GM06990 (cell line): Measurements from ENCODE around the gene FOLH1.
A peak's percentile ranks its signal among the peaks of the same experiment; 100 is the strongest.
"Not testable (repeated sequence)": the region's sequence is repeated elsewhere in the genome, so short reads cannot be mapped to it uniquely, and the experiment has no call there.

Experiments used
- DNase-seq: peaks from one replicate; pipeline ENCODE4 v3.0.0-alpha.2; 2011; ENCODE audit not compliant: insufficient read length; ENCODE audit errors: extremely low read depth
- H3K27me3 ChIP-seq: replicated peaks from 2 replicates; pipeline ENCODE4 v1.6.0; 2011; ENCODE audit warnings: low read length; ENCODE audit not compliant: control insufficient read depth, insufficient read depth
- H3K36me3 ChIP-seq: 2 replicates; pipeline ENCODE4 v1.5.1; 2011; ENCODE audit warnings: low read length; ENCODE audit not compliant: control insufficient read depth, insufficient read depth
- H3K4me3 ChIP-seq: replicated peaks from 2 replicates; pipeline ENCODE4 v1.5.1; 2011; ENCODE audit warnings: low read depth, mild to moderate bottlenecking, control low read depth, low read length
- CTCF ChIP-seq: IDR thresholded peaks from 2 replicates; pipeline ENCODE4 v1.5.1; 2011; ENCODE audit warnings: low read length, control low read depth, mild to moderate bottlenecking, inconsistent platforms; ENCODE audit not compliant: insufficient read depth, poor library complexity, severe bottlenecking

FOLH1 gene

GRCh38 chr11:49208006-49208721, at the start of gene FOLH1:
Gene FOLH1 (minus strand): TSS chr11:49208602. CDS start chr11:49208409, 193 bp downstream.
- Histone ChIP-seq H3K27me3 (no peaks in the 10 kb centered on the region), H3K4me3 (no peak within 1 kb of the TSS), H3K36me3 (no peaks in the 10 kb centered on the region)
- peak; percentile 0 for DNase-seq
- TF ChIP-seq CTCF: no peak

GRCh38 chr11:49255148-49255547, 46.7 kb upstream of the FOLH1 start:
- not testable (repeated sequence) for DNase-seq

GRCh38 chr11:49251212-49251611, 42.8 kb upstream of the FOLH1 start:
- H3K4me3 ChIP-seq, DNase-seq, H3K27me3 ChIP-seq, H3K36me3 ChIP-seq: not testable (repeated sequence)

More at GRCh38 chr11:49255148-49255547, 46.7 kb upstream of the FOLH1 start:
- not testable (repeated sequence) for H3K36me3 ChIP-seq, H3K4me3 ChIP-seq, H3K27me3 ChIP-seq

GRCh38 chr11:49250398-49251115, 42.2 kb upstream of the FOLH1 start:
- DNase-seq, H3K4me3 ChIP-seq, H3K27me3 ChIP-seq, H3K36me3 ChIP-seq: not testable (repeated sequence)

- H3K36me3 ChIP-seq, DNase-seq, H3K27me3 ChIP-seq, H3K4me3 ChIP-seq: not testable (repeated sequence)
Observed at GRCh38 chr11:49249363-49249762, 41.0 kb upstream of the FOLH1 start.

GRCh38 chr11:49233685-49234084, 25.3 kb upstream of the FOLH1 start:
- H3K27me3 ChIP-seq, DNase-seq, H3K36me3 ChIP-seq, H3K4me3 ChIP-seq: not testable (repeated sequence)

- H3K27me3 ChIP-seq, H3K4me3 ChIP-seq, H3K36me3 ChIP-seq, DNase-seq: not testable (repeated sequence)
Observed at GRCh38 chr11:49233019-49233418, 24.6 kb upstream of the FOLH1 start.

- DNase-seq, H3K36me3 ChIP-seq, H3K27me3 ChIP-seq, H3K4me3 ChIP-seq: not testable (repeated sequence)
Observed at GRCh38 chr11:49231725-49232124, 23.3 kb upstream of the FOLH1 start.

GRCh38 chr11:49230534-49230933, 22.1 kb upstream of the FOLH1 start:
- not testable (repeated sequence) for H3K4me3 ChIP-seq, H3K36me3 ChIP-seq, H3K27me3 ChIP-seq, DNase-seq

- not testable (repeated sequence) for H3K27me3 ChIP-seq, H3K4me3 ChIP-seq, H3K36me3 ChIP-seq, DNase-seq
Observed at GRCh38 chr11:49230001-49230400, 21.6 kb upstream of the FOLH1 start.
